Skin of body (tissue), 2 donors: ENCODE data around the gene UBAC2. TPM values are rescaled to one million over a fixed set of nuclear protein-coding genes. Genes with fewer than 3 reads are reported as not detected.
"Not testable (repeated sequence)": the region's sequence is repeated elsewhere in the genome, so short reads cannot be mapped to it uniquely, and the experiment has no call there.

ENCODE experiments used
- DNase-seq: peaks from one replicate; lab custom pipeline; 2025; lab: John Stamatoyannopoulos, UW
- total RNA-seq: library from RNA; depleted of rRNA; stranded (reverse); fragments of >200 nt; gene quantifications from one replicate; pipeline ENCODE4 v1.2.3, GENCODE V29; 2014

UBAC2 gene
- total RNA-seq, 1 donor from 2014 or later = 57.1 TPM

GRCh38 chr13:99237981-99238662 is 37.5 kb downstream of the UBAC2 start:
- DNase-seq = no peak

GRCh38 chr13:99246100-99246499 is 45.4 kb downstream of the UBAC2 start:
- no peak for DNase-seq

- not testable (repeated sequence) for DNase-seq
These were observed 48.5 kb downstream of the UBAC2 start for GRCh38 chr13:99249178-99249577.

GRCh38 chr13:99249606-99250005 is 49.0 kb downstream of the UBAC2 start:
- not testable (repeated sequence) for DNase-seq

GRCh38 chr13:99250982-99251825 is 50.5 kb downstream of the UBAC2 start:
- no peak for DNase-seq

GRCh38 chr13:99251921-99252320 is 51.3 kb downstream of the UBAC2 start:
- DNase-seq = no peak

GRCh38 chr13:99254830-99255229 is 54.2 kb downstream of the UBAC2 start:
- no peak for DNase-seq

GRCh38 chr13:99255271-99255670 is 54.6 kb downstream of the UBAC2 start:
- no peak for DNase-seq

GRCh38 chr13:99256283-99256682 is 55.6 kb downstream of the UBAC2 start:
- DNase-seq = no peak

GRCh38 chr13:99256709-99257108 is 56.1 kb downstream of the UBAC2 start:
- no peak for DNase-seq

- DNase-seq = no peak
These were observed 56.6 kb downstream of the UBAC2 start for GRCh38 chr13:99257291-99257690.

GRCh38 chr13:99258210-99258860 is 57.7 kb downstream of the UBAC2 start, which contains the start of gene GPR18:
Gene GPR18 (minus strand): TSS chr13:99258379. CDS start chr13:99255872, 2,507 bp downstream.
- DNase-seq = no peak

- DNase-seq = no peak
These were observed 58.3 kb downstream of the UBAC2 start for GRCh38 chr13:99258946-99259345.

- no peak for DNase-seq
These were observed 59.6 kb downstream of the UBAC2 start for GRCh38 chr13:99260216-99260615.

- DNase-seq = no peak
These were observed 60.4 kb downstream of the UBAC2 start for GRCh38 chr13:99261059-99261458.

- no peak for DNase-seq
These were observed 62.6 kb downstream of the UBAC2 start for GRCh38 chr13:99263126-99263785.

GRCh38 chr13:99264051-99264450 is 63.4 kb downstream of the UBAC2 start:
- DNase-seq = no peak

- no peak for DNase-seq
These were observed 64.6 kb downstream of the UBAC2 start for GRCh38 chr13:99265162-99265800.

GRCh38 chr13:99265821-99266426 is 65.3 kb downstream of the UBAC2 start:
- peak; percentile 41 for DNase-seq

- DNase-seq = no peak
These were observed 66.2 kb downstream of the UBAC2 start for GRCh38 chr13:99266827-99267226.

- DNase-seq = no peak
These were observed 67.3 kb downstream of the UBAC2 start for GRCh38 chr13:99267927-99268326.
